MM.1S (cell line): ENCODE measurements around the gene PIK3C2G.

ENCODE experiments used
- EZH2 ChIP-seq: fragments of 300-600 bp; sonication (generic); optimal IDR thresholded peaks from 2 replicates; pipeline ENCODE3; 2017; ENCODE audit warnings: low read depth, mild to moderate bottlenecking, antibody characterized with exemption, low read length, mixed read lengths
- EZH2phosphoT487 ChIP-seq: fragments of 300-600 bp; sonication (generic); IDR thresholded peaks from 2 replicates; pipeline ENCODE4 v1.6.1; 2018; ENCODE audit warnings: antibody characterized with exemption, low read length
- TF ChIP-seq, protein P1 (sequence below): fragments of 300-600 bp; sonication (generic); IDR thresholded peaks from 2 replicates; pipeline ENCODE4 v1.5.1; 2016; ENCODE audit warnings: antibody characterized with exemption, low read length, mixed read lengths

DNA sequence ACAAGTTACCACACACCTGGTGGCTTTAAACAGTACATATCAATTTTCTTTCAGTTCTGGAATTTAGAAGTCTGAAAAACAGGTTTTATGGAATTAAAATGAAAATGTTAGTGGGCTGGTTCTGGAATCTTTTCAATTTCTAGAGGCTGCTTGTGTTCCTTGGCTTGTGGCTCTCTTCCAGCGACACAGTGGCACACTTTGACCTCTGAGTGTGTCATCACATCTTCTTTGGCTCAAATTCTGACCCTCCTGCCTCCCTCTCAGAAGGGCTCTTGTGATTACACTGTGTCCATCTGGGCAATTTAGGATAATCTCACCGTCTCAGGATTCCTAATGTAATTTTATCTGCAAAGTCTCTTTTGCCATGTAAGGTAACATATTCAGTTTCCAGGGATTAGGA, 306.5 kb downstream of the PIK3C2G start:
- TF ChIP-seq, protein P1, sequence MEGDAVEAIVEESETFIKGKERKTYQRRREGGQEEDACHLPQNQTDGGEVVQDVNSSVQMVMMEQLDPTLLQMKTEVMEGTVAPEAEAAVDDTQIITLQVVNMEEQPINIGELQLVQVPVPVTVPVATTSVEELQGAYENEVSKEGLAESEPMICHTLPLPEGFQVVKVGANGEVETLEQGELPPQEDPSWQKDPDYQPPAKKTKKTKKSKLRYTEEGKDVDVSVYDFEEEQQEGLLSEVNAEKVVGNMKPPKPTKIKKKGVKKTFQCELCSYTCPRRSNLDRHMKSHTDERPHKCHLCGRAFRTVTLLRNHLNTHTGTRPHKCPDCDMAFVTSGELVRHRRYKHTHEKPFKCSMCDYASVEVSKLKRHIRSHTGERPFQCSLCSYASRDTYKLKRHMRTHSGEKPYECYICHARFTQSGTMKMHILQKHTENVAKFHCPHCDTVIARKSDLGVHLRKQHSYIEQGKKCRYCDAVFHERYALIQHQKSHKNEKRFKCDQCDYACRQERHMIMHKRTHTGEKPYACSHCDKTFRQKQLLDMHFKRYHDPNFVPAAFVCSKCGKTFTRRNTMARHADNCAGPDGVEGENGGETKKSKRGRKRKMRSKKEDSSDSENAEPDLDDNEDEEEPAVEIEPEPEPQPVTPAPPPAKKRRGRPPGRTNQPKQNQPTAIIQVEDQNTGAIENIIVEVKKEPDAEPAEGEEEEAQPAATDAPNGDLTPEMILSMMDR = no peak
- TF ChIP-seq EZH2 = no peak
- TF ChIP-seq EZH2phosphoT487 = no peak
